A549 (cell line): ENCODE results near the gene ATP10D. TPM values are rescaled to one million over a fixed set of nuclear protein-coding genes. Genes with fewer than 3 reads are reported as not detected.
"Not testable (repeated sequence)": the region's sequence is repeated elsewhere in the genome, so short reads cannot be mapped to it uniquely, and the experiment has no call there.

Source experiments
- ATAC-seq, 2 experiments: fragments of 200-7000 bp in 1 of 2; fragments of >200 bp in 1 of 2; cut with Nextera tagmentation in 1 of 2; cut with Tn5 transposase in 1 of 2; 3 replicates each; pipeline versions ENCODE4 v1.8.0 to v1.9.1; 2018 to 2020; ENCODE audit warnings: mild to moderate bottlenecking in 1 of 2, moderate library complexity in 1 of 2
- CTCF ChIA-PET: fragments of 300-600 bp; sonication (Branson Sonifier 250); formaldehyde crosslinking; extraction: SDS; loops from one replicate; lab custom pipeline; 2021; ENCODE audit warnings: antibody characterized with exemption, inconsistent platforms; lab: Yijun Ruan, JAX
- POLR2A ChIA-PET: fragments of 350-600 bp; formaldehyde crosslinking; extraction: SDS; loops from one replicate; lab custom pipeline; 2021; ENCODE audit warnings: antibody characterized with exemption, inconsistent platforms; lab: Yijun Ruan, JAX
- DNase-seq, 2 experiments: peaks; one replicate each; pipeline versions ENCODE4 v3.0.0 to v3.0.0-alpha.2; 2011 to 2016; ENCODE audit warnings: low read depth in 1 of 2, low spot score in 1 of 2
- FAIRE-seq: peaks from 2 replicates; lab custom pipeline; 2011; peaks lifted over from hg19 to GRCh38; lab: Jason Lieb, UNC
- H3K27ac ChIP-seq, 2 experiments: fragments of >200 bp; sonication (Bioruptor Twin); formaldehyde crosslinking; 3 replicates each; pipeline ENCODE4 v1.5.1; 2016 to 2017
- H3K4me1 ChIP-seq: fragments of >200 bp; sonication (Bioruptor Twin); formaldehyde crosslinking; 3 replicates; pipeline ENCODE4 v1.6.1; 2016
- H3K4me2 ChIP-seq: fragments of >200 bp; sonication (Bioruptor Twin); formaldehyde crosslinking; 3 replicates; pipeline ENCODE4 v1.6.1; 2016
- H3K4me3 ChIP-seq: fragments of >200 bp; sonication (Bioruptor Twin); formaldehyde crosslinking; 3 replicates; pipeline ENCODE4 v1.5.1; 2016
- H3K9me3 ChIP-seq: fragments of >200 bp; sonication (Bioruptor Twin); formaldehyde crosslinking; 3 replicates; pipeline ENCODE4 v1.6.1; 2016
- ATOH8 ChIP-seq: fragments of 250-450 bp; sonication (Bioruptor Pico); IDR thresholded peaks from 2 replicates; pipeline ENCODE4 v1.5.0; 2020; ENCODE audit warnings: low read depth, mild to moderate bottlenecking, moderate library complexity
- CBX2 ChIP-seq: fragments of 200-600 bp; sonication (generic); IDR thresholded peaks from 2 replicates; pipeline ENCODE4 v1.6.1; 2016; ENCODE audit warnings: low read depth, mild to moderate bottlenecking, borderline replicate concordance
- CEBPB ChIP-seq, 2 experiments: fragments of >200 bp in 1 of 2; sonication (Bioruptor Twin) in 1 of 2; formaldehyde crosslinking in 1 of 2; IDR thresholded peaks; 2 replicates each; pipeline ENCODE4 v1.6.1; 2012 to 2016
- CHD2 ChIP-seq: fragments of 150-350 bp; IDR thresholded peaks from 2 replicates; pipeline ENCODE4 v1.6.1; 2014; ENCODE audit warnings: low read length; ENCODE audit not compliant: partially characterized antibody
- FOSB ChIP-seq: fragments of 250-450 bp; sonication (Bioruptor Pico); IDR thresholded peaks from 2 replicates; pipeline ENCODE4 v1.5.0; 2020; ENCODE audit warnings: mild to moderate bottlenecking, moderate library complexity
- FOSL2 ChIP-seq, 2 experiments: fragments of 450-650 bp in 1 of 2; fragments of >200 bp in 1 of 2; sonication (Bioruptor Twin) in 1 of 2; formaldehyde crosslinking; IDR thresholded peaks; 2 replicates each; pipeline versions ENCODE4 v1.5.0 to v1.6.1; 2016 to 2020; ENCODE audit warnings: mild to moderate bottlenecking in 1 of 2, moderate library complexity in 1 of 2
- HDAC2 ChIP-seq: fragments of 200-600 bp; sonication (generic); IDR thresholded peaks from 2 replicates; pipeline ENCODE4 v1.6.1; 2016
- HEYL ChIP-seq: fragments of 250-450 bp; sonication (Bioruptor Pico); IDR thresholded peaks from 2 replicates; pipeline ENCODE4 v1.8.0; 2021; ENCODE audit warnings: mild to moderate bottlenecking, moderate library complexity
- HMGXB4 ChIP-seq: fragments of 250-450 bp; sonication (Bioruptor Pico); IDR thresholded peaks from 2 replicates; pipeline ENCODE4 v1.5.0; 2021; ENCODE audit warnings: mild to moderate bottlenecking, moderate library complexity, borderline replicate concordance
- JUN ChIP-seq, 2 experiments: fragments of >200 bp; sonication (Bioruptor Twin); formaldehyde crosslinking; IDR thresholded peaks; 2 replicates in 1 of 2; 3 replicates in 1 of 2; pipeline ENCODE4 v1.6.1; 2016 to 2017
- KDM5A ChIP-seq: fragments of 200-600 bp; sonication (generic); IDR thresholded peaks from 2 replicates; pipeline ENCODE4 v1.6.1; 2016; ENCODE audit warnings: antibody characterized with exemption, mild to moderate bottlenecking
- MAFK ChIP-seq: fragments of 450-650 bp; IDR thresholded peaks from 2 replicates; pipeline ENCODE4 v1.6.1; 2014; ENCODE audit not compliant: partially characterized antibody
- NPAS2 ChIP-seq: fragments of 250-450 bp; sonication (Bioruptor Pico); IDR thresholded peaks from 2 replicates; pipeline ENCODE4 v1.8.0; 2022; ENCODE audit warnings: mild to moderate bottlenecking, moderate library complexity, borderline replicate concordance
- NR3C1 ChIP-seq: fragments of >200 bp; sonication (Bioruptor Twin); formaldehyde crosslinking; IDR thresholded peaks from 3 replicates; pipeline ENCODE4 v1.6.1; 2017
- PBX3 ChIP-seq: IDR thresholded peaks from 2 replicates; pipeline ENCODE4 v1.6.1; 2012
- RNF2 ChIP-seq: fragments of 200-600 bp; sonication (generic); IDR thresholded peaks from 2 replicates; pipeline ENCODE4 v1.6.1; 2016; ENCODE audit warnings: low read depth, mild to moderate bottlenecking, antibody characterized with exemption, moderate library complexity, borderline replicate concordance
- SREBF2 ChIP-seq: fragments of 450-650 bp; IDR thresholded peaks from 2 replicates; pipeline ENCODE4 v1.6.1; 2014; ENCODE audit warnings: mild to moderate bottlenecking, moderate library complexity
- TFCP2L1 ChIP-seq: fragments of 250-450 bp; sonication (Bioruptor Pico); IDR thresholded peaks from 2 replicates; pipeline ENCODE4 v1.5.0; 2021; ENCODE audit warnings: mild to moderate bottlenecking
- ZNF302 ChIP-seq: fragments of 250-450 bp; sonication (Bioruptor Pico); IDR thresholded peaks from 2 replicates; pipeline ENCODE4 v1.9.0; 2021; ENCODE audit warnings: inconsistent platforms, mild to moderate bottlenecking, moderate library complexity
- WGBS: methylation state at CpG from one replicate; pipeline ENCODE4 v1.1.6; 2017; ENCODE audit errors: missing lambda C conversion rate; 5-methylcytosine and 5-hydroxymethylcytosine counted together
- polyA plus RNA-seq, 4 experiments: library from polyadenylated mRNA; depleted of rRNA in 3 of 4; stranded (reverse); fragments of >200 nt; fragmentation: RNase III in 1 of 4; extraction: RNeasy Plus Mini Kit Qiagen cat#74134 plus additional on column Dnase treatment in 1 of 4; gene quantifications; 2 replicates in 3 of 4; 3 replicates in 1 of 4; pipeline ENCODE4 v1.2.3, GENCODE V29; 2011 to 2017

The ATP10D gene
- polyA plus RNA-seq, 2 of the 4 experiments (the other 2 are of a cell fraction), result 2.7 to 6.8 TPM

GRCh38 chr4:47525154-47525819, 40.2 kb downstream of the ATP10D start:
- Histone ChIP-seq H3K4me3 (no peak overlapping the region), H3K4me1 (peaks cover 16% of the 10 kb centered on the region; the same call in 2 of the 3 replicates), H3K4me2 (peak overlapping the region; percentile 51), H3K9me3 (0 out of 3 replicates have a peak, but pooled peaks cover 4% of the 10 kb centered on the region), H3K27ac (peak overlapping the region; percentile 36 to 75)
- no peak for FAIRE-seq
- CTCF ChIA-PET, result no interaction called here
- peak in 1 of 2 experiments; percentile 29 for DNase-seq
- POLR2A ChIA-PET, result no interaction called here
- TF ChIP-seq CEBPB (IDR thresholded peaks at IDR 0.05) (peak; percentile 55 to 59; a peak in 3 of 4 replicates), MAFK (peak; percentile 49), HMGXB4 (CRISPR knock-in tag) (no peak), RNF2 (no peak), HDAC2 (no peak), JUN (IDR thresholded peaks at IDR 0.05) (no peak)
- 32% methylated on average over 5 of the region's 5 CpGs for WGBS
- ATAC-seq, result peak in 1 of 2 experiments; percentile 52; a peak in 1 of 6 replicates

- FAIRE-seq (no peak), ATAC-seq (no peak), DNase-seq (no peak)
- no peak for TF ChIP-seq ZNF302
- no peak for TF ChIP-seq KDM5A
- TF ChIP-seq HEYL (CRISPR knock-in tag), result no peak
- TF ChIP-seq FOSB (CRISPR knock-in tag), result no peak
- no peak for TF ChIP-seq PBX3
- TF ChIP-seq ATOH8, result no peak
- no peak for TF ChIP-seq NPAS2 (CRISPR knock-in tag)
- TF ChIP-seq NR3C1, result no peak
- no peak for TF ChIP-seq CBX2
- TF ChIP-seq SREBF2, result no peak
- TF ChIP-seq TFCP2L1 (CRISPR knock-in tag), result no peak
- TF ChIP-seq FOSL2 (IDR thresholded peaks at IDR 0.05), result no peak
- no peak for TF ChIP-seq FOSL2 (CRISPR knock-in tag; IDR thresholded peaks at IDR 0.05)
- no peak for TF ChIP-seq CHD2
- H3K4me3 ChIP-seq, result no peak overlapping the region
- peaks cover 23% of the 10 kb centered on the region; the same call in 2 of the 3 replicates for H3K4me1 ChIP-seq
- ChIA-PET CTCF (interaction anchor here (1.9 kb wide), 1 partner anchor 38 kb away, joined by 6 read pairs; no protein-coding TSS in a partner anchor), POLR2A (no interaction called here)
- H3K27ac ChIP-seq, result no peak overlapping the region
- no peak overlapping the region; the same call in 2 of the 3 replicates for H3K4me2 ChIP-seq
- 0 out of 3 replicates have a peak, but pooled peaks cover 4% of the 10 kb centered on the region for H3K9me3 ChIP-seq
Measured at GRCh38 chr4:47526281-47526680, 41.2 kb downstream of the ATP10D start.

- FAIRE-seq, CTCF ChIA-PET, POLR2A ChIA-PET, DNase-seq, ATAC-seq, H3K27ac ChIP-seq, H3K4me2 ChIP-seq, H3K9me3 ChIP-seq, H3K4me3 ChIP-seq: not testable (repeated sequence)
- 31% methylated on average over 3 of the region's 3 CpGs for WGBS
- peaks cover 29% of the 10 kb centered on the region; the same call in 2 of the 3 replicates for H3K4me1 ChIP-seq
Measured at GRCh38 chr4:47528646-47529045, 43.6 kb downstream of the ATP10D start.
